Measurements from ENCODE around the gene MASP2. TPM values are rescaled to one million over a fixed set of nuclear protein-coding genes. Genes with fewer than 3 reads are reported as not detected.

Gene MASP2
- total RNA-seq, 1 experiment from 2014 or later, result 0.25 TPM

GRCh38 chr1:11054181-11054580, 7.1 kb upstream of the MASP2 start:
- ATAC-seq, result peak; percentile 1; the same call in 1 of the 2 replicates
- no TSS peak for BruUV-seq (replicated peaks)
- no peaks in the 10 kb centered on the region for H3K9me2 ChIP-seq (ENCODE audit: insufficient read depth)
- peaks cover 2 to 25% of the 10 kb centered on the region in 2 experiments; a peak in 2 of 4 replicates for H3K36me3 ChIP-seq (ENCODE audit: control insufficient read depth in 1 of 2, insufficient read depth in 2 of 2, low read length in 2 of 2)
- no peak overlapping the region for H3K9ac ChIP-seq (ENCODE audit: low read length)
- H3K4me2 ChIP-seq (ENCODE audit: low read length), result no peak overlapping the region
- no peak overlapping the region for H3K27ac ChIP-seq (ENCODE audit: low read depth, low read length)
- ChIA-PET CTCF (no interaction called here), RAD21 (ENCODE audit: low non-redundant PET in 1 of 2, low total read pairs in 2 of 2, uncharacterized antibody in 2 of 2, unreplicated experiment in 2 of 2) (no interaction called here), POLR2A (no interaction called here)
- H3K4me3 ChIP-seq (replicated peaks in 1 of 2; ENCODE audit: low read depth in 1 of 2, low read length in 2 of 2), result no peak overlapping the region
- no peaks in the 10 kb centered on the region for H3K27me3 ChIP-seq (ENCODE audit: insufficient read depth, low read length)
- peaks cover 30% of the 10 kb centered on the region for H3K79me2 ChIP-seq (ENCODE audit: insufficient read depth, low read length)
- no peak overlapping the region for H2AFZ ChIP-seq (ENCODE audit: low read depth, low read length, poor library complexity, severe bottlenecking)
- peaks cover 0 to 14% of the 10 kb centered on the region in 2 experiments; a peak in 2 of 4 replicates for H3K4me1 ChIP-seq (ENCODE audit: control insufficient read depth in 1 of 2, insufficient read depth in 2 of 2, low read length in 2 of 2)
- no peaks in the 10 kb centered on the region for H4K20me1 ChIP-seq (ENCODE audit: insufficient read depth)
- intact Hi-C loops (cut with micrococcal nuclease), result no loop called here
- no peaks in the 10 kb centered on the region for H3K9me3 ChIP-seq (ENCODE audit: control insufficient read depth in 1 of 2, insufficient read depth in 1 of 2, low read depth in 1 of 2, low read length in 2 of 2)
- DNase-seq (ENCODE audit: low read depth, low spot score), result no peak
- TF ChIP-seq ZBTB33 (IDR thresholded peaks at IDR 0.05; ENCODE audit: extremely low read depth, insufficient replicate concordance, low read length) (no peak), SP1 (IDR thresholded peaks at IDR 0.05; ENCODE audit: low read depth) (no peak), ZFX (IDR thresholded peaks at IDR 0.05) (no peak), ZNF274 (IDR thresholded peaks at IDR 0.05; ENCODE audit: low read depth, low read length) (no peak), POLR2AphosphoS5 (IDR thresholded peaks at IDR 0.05; ENCODE audit: low read depth, low read length) (no peak), EZH2 (IDR thresholded peaks at IDR 0.05) (no peak), YY1 (IDR thresholded peaks at IDR 0.05; ENCODE audit: extremely low read depth, insufficient replicate concordance, low read depth, low read length) (no peak), RAD21 (IDR thresholded peaks at IDR 0.05; ENCODE audit: low read depth) (no peak), ATF3 (IDR thresholded peaks at IDR 0.05) (no peak), MAX (IDR thresholded peaks at IDR 0.05) (no peak)
